C4-2B (cell line): Measurements from ENCODE around the gene EPHA6.

Experiments used
- CTCF ChIP-seq: fragments of 450-650 bp; conservative IDR thresholded peaks from 2 replicates; pipeline ENCODE4 v1.5.1; 2017; ENCODE audit warnings: mild to moderate bottlenecking
- ZFX ChIP-seq: fragments of 450-650 bp; IDR thresholded peaks from 2 replicates; pipeline ENCODE4 v1.6.1; 2017

GRCh38 chr3:97793420-97794019, 979.1 kb downstream of the EPHA6 start:
- TF ChIP-seq CTCF (peak; percentile 78), ZFX (no peak)
